Psoas muscle (tissue), 8 donors: Measurements from ENCODE around the gene RSAD1. TPM values are rescaled to one million over a fixed set of nuclear protein-coding genes. Genes with fewer than 3 reads are reported as not detected.

ENCODE experiments used
- ATAC-seq, 4 donors: fragments of 200-7000 bp; cut with Tn5 transposase; one replicate each; pipeline ENCODE4 v1.9.1; 2020; ENCODE audit warnings: moderate library complexity in 3 of 4, mild to moderate bottlenecking in 2 of 4
- DNase-seq, 2 donors: peaks; one replicate each; pipeline ENCODE4 v3.0.0-alpha.2; 2020
- H3K27ac ChIP-seq: fragments of 200-600 bp; one replicate; pipeline ENCODE4 v1.8.0; 2022
- H3K27me3 ChIP-seq, 3 donors: fragments of 200-600 bp in 1 of 3; one replicate each; pipeline versions ENCODE4 v1.6.1 to v1.8.0; 2013 to 2022; ENCODE audit warnings: low read length in 2 of 3, mild to moderate bottlenecking in 2 of 3, moderate library complexity in 1 of 3; ENCODE audit not compliant: insufficient read depth in 3 of 3
- H3K36me3 ChIP-seq, 2 donors: fragments of 200-600 bp in 1 of 2; one replicate each; pipeline versions ENCODE4 v1.6.1 to v1.8.0; 2013 to 2022; ENCODE audit warnings: low read depth in 1 of 2, mild to moderate bottlenecking in 1 of 2, moderate library complexity in 1 of 2; ENCODE audit not compliant: insufficient read depth in 1 of 2
- H3K4me1 ChIP-seq: fragments of 200-600 bp; one replicate; pipeline ENCODE4 v1.8.0; 2022
- H3K4me3 ChIP-seq: fragments of 200-600 bp; one replicate; pipeline ENCODE4 v1.8.0; 2022; ENCODE audit warnings: mild to moderate bottlenecking
- H3K9me3 ChIP-seq: fragments of 200-600 bp; one replicate; pipeline ENCODE4 v1.8.0; 2022
- CTCF ChIP-seq: fragments of 200-600 bp; IDR thresholded peaks from one replicate; pipeline ENCODE4 v1.8.0; 2022; ENCODE audit warnings: antibody characterized with exemption
- WGBS, 3 donors: extraction: QIAGEN DNeasy Blood & Tissue Kit; methylation state at CpG; one replicate each; pipeline versions ENCODE4 v1.1.6 to v1.1.7; 2013; 5-methylcytosine and 5-hydroxymethylcytosine counted together
- intact Hi-C, 2 donors: fragments of 100-400 bp; cut with DNase I; formaldehyde crosslinking; loops; one replicate each; pipeline versions ENCODE4 v1.11.0 to v1.14.2; 2022
- polyA plus RNA-seq, 3 donors: library from polyadenylated mRNA; stranded (reverse); fragments of 200-250 nt; gene quantifications; one replicate each; pipeline ENCODE4 v1.2.3, GENCODE V29; 2013
- total RNA-seq, 4 donors: library from RNA; stranded (reverse); fragmentation: NEBNext Ultra II Directional in 2 of 4; extraction: Animal tissue kit (Norgen Biotek cat#: 25700) in 2 of 4; gene quantifications; one replicate each; pipeline versions ENCODE4 v1.2.1 to v1.2.4, GENCODE V29; 2021 to 2023
- donor health status: healthy with polysubstance abuse.
- donor health status: DM: no; HTN: no; CAD: no; lungs with moderate emphysema.
- donor health status: Bipolar disorder and iron deficiency.
- donor health status: healthy.
- donor health status: DM: yes; HTN: yes; CAD: no.
- donor health status: DM: no; HTN: no; CAD: no.
- donor health status: DM: no; HTN: no; CAD: no.
- donor health status: DM: yes; HTN: yes; CAD: no.

Gene RSAD1
- total and polyA plus RNA-seq, 7 donors: 34.3 to 63.2 (median 52.4) TPM

- H3K4me1 ChIP-seq: no peaks in the 10 kb centered on the region
- H3K27me3 ChIP-seq: no peaks in the 10 kb centered on the region
- 94 to 98% (median 95%) methylated on average over 4 of the region's 4 CpGs for WGBS, 3 donors
- no peak for DNase-seq
- no peak overlapping the region for H3K27ac ChIP-seq
- ATAC-seq: no peak
- intact Hi-C loops: no loop called here
- no peak overlapping the region for H3K4me3 ChIP-seq
- TF ChIP-seq CTCF: no peak
- H3K36me3 ChIP-seq: peaks cover 0 to 4% of the 10 kb centered on the region in 2 donors
- H3K9me3 ChIP-seq: no peaks in the 10 kb centered on the region
Observed at GRCh38 chr17:50457621-50458020, 21.0 kb upstream of the RSAD1 start.

- no peaks in the 10 kb centered on the region for H3K4me1 ChIP-seq
- H3K27me3 ChIP-seq: no peaks in the 10 kb centered on the region
- H3K36me3 ChIP-seq: peaks cover 0 to 11% of the 10 kb centered on the region in 2 donors
- H3K4me3 ChIP-seq: no peak overlapping the region
- intact Hi-C loops: no loop called here
- ATAC-seq (no peak), DNase-seq (no peak)
- H3K9me3 ChIP-seq: no peaks in the 10 kb centered on the region
- no peak for TF ChIP-seq CTCF
- no peak overlapping the region for H3K27ac ChIP-seq
- 61 to 76% (median 64%) methylated on average over 3 of the region's 3 CpGs for WGBS, 3 donors
Observed at GRCh38 chr17:50458270-50458669, 20.4 kb upstream of the RSAD1 start.

GRCh38 chr17:50458701-50459676 lies 19.7 kb upstream of the RSAD1 start:
- intact Hi-C loops: no loop called here
- no peak for TF ChIP-seq CTCF
- ATAC-seq (peak; percentile 39 to 71 (median 50)), DNase-seq (no peak)
- no peaks in the 10 kb centered on the region for H3K27me3 ChIP-seq
- no peaks in the 10 kb centered on the region for H3K4me1 ChIP-seq
- H3K9me3 ChIP-seq: no peaks in the 10 kb centered on the region
- peaks cover 0 to 15% of the 10 kb centered on the region in 2 donors for H3K36me3 ChIP-seq
- H3K27ac ChIP-seq: no peak overlapping the region
- whole genome bisulfite sequencing, 3 donors: 70 to 83% (median 76%) methylated on average over 16 of the region's 16 CpGs
- H3K4me3 ChIP-seq: no peak overlapping the region

DNA sequence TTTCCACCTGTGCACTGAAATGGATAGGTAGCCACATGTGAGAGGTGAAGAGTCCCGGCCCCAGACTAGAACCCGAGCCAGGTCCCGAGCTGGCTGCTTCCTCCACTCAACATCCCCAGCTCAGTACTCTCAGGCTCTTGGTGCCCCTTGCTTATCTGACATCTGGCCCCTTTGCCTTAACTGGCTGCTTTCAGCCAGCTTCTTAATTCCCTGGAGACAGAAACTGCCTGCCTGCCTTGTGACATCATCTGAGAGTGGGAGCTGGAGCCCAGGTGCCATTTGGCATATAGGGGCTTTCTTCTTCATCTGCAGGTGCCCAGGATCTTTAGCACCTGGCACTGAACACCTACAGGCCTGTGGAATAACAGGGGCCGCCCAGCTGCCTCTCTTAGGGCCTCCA lies 18.9 kb upstream of the RSAD1 start:
- no peak for TF ChIP-seq CTCF
- no peak overlapping the region for H3K27ac ChIP-seq
- 85 to 96% (median 88%) methylated on average over 4 of the region's 4 CpGs for WGBS, 3 donors
- H3K27me3 ChIP-seq: no peaks in the 10 kb centered on the region
- no peaks in the 10 kb centered on the region for H3K9me3 ChIP-seq
- no peaks in the 10 kb centered on the region for H3K4me1 ChIP-seq
- no peak overlapping the region for H3K4me3 ChIP-seq
- peaks cover 0 to 17% of the 10 kb centered on the region in 2 donors for H3K36me3 ChIP-seq
- intact Hi-C loops: no loop called here
- ATAC-seq (no peak), DNase-seq (no peak)
